ENCODE measurements around the gene RNF214.

DNA sequence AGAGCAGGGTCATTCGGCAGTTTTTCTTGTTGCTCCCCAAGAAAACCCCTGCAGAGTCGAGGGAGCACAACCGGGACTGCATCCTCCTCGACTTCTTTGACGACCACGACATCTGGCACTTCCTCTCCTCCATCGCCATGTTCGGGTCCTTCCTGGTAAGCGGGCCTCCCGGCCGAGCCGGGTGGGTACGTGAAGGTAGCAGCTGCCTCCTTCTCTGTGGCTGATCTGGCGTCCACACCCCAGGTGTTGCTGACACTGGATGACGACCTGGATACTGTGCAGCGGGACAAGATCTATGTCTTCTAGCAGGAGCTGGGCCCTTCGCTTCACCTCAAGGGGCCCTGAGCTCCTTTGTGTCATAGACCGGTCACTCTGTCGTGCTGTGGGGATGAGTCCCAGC, 36.7 kb upstream of the RNF214 start:
- TF ChIP-seq, protein P1, sequence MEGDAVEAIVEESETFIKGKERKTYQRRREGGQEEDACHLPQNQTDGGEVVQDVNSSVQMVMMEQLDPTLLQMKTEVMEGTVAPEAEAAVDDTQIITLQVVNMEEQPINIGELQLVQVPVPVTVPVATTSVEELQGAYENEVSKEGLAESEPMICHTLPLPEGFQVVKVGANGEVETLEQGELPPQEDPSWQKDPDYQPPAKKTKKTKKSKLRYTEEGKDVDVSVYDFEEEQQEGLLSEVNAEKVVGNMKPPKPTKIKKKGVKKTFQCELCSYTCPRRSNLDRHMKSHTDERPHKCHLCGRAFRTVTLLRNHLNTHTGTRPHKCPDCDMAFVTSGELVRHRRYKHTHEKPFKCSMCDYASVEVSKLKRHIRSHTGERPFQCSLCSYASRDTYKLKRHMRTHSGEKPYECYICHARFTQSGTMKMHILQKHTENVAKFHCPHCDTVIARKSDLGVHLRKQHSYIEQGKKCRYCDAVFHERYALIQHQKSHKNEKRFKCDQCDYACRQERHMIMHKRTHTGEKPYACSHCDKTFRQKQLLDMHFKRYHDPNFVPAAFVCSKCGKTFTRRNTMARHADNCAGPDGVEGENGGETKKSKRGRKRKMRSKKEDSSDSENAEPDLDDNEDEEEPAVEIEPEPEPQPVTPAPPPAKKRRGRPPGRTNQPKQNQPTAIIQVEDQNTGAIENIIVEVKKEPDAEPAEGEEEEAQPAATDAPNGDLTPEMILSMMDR (IDR thresholded peaks at IDR 0.05), result no peak
- no peak for TF ChIP-seq POLR2A (IDR thresholded peaks at IDR 0.05)
